Thyroid gland (tissue), 4 donors: ENCODE data around the gene PCBP3.

ENCODE experiments used
- POLR2A ChIP-seq, 2 donors: fragments of 450-650 bp; IDR thresholded peaks; one replicate each; pipeline ENCODE4 v1.6.1; 2017; ENCODE audit warnings: antibody characterized with exemption in 2 of 2, mild to moderate bottlenecking in 2 of 2, moderate library complexity in 1 of 2
- TF ChIP-seq, protein P1 (sequence below), 6 experiments: fragments of 200-600 bp in 3 of 6; fragments of 450-650 bp in 3 of 6; sonication (generic) in 3 of 6; IDR thresholded peaks; one replicate each; pipeline ENCODE4 v1.5.1; 2016 to 2019; ENCODE audit warnings: antibody characterized with exemption in 6 of 6, mild to moderate bottlenecking in 2 of 6, inconsistent platforms in 1 of 6, moderate library complexity in 1 of 6

DNA sequence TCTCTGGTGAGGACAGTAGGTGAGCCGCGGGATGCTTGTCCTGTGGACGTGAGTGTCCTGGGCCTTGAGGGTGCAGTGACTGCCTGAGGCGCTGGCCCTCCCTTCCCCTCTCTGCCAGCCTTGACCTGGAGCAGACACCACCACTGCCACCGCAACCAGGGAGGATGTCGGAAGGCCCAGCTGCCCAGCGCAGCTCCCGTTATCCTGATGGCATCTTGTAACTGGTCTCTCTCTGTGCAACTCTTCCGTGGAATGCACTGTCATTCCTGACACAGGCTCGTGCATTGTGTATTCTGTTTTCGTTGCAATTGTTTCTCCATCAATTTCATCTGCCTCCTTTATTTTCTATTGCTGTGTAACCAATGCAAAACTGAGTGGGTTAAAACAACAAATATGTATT is 118.2 kb downstream of the PCBP3 start:
- TF ChIP-seq, protein P1, sequence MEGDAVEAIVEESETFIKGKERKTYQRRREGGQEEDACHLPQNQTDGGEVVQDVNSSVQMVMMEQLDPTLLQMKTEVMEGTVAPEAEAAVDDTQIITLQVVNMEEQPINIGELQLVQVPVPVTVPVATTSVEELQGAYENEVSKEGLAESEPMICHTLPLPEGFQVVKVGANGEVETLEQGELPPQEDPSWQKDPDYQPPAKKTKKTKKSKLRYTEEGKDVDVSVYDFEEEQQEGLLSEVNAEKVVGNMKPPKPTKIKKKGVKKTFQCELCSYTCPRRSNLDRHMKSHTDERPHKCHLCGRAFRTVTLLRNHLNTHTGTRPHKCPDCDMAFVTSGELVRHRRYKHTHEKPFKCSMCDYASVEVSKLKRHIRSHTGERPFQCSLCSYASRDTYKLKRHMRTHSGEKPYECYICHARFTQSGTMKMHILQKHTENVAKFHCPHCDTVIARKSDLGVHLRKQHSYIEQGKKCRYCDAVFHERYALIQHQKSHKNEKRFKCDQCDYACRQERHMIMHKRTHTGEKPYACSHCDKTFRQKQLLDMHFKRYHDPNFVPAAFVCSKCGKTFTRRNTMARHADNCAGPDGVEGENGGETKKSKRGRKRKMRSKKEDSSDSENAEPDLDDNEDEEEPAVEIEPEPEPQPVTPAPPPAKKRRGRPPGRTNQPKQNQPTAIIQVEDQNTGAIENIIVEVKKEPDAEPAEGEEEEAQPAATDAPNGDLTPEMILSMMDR (IDR thresholded peaks at IDR 0.05): no peak
- no peak for TF ChIP-seq POLR2A (IDR thresholded peaks at IDR 0.05)
